H1 (cell line): ENCODE measurements around the gene ARMC3. TPM values are rescaled to one million over a fixed set of nuclear protein-coding genes. Genes with fewer than 3 reads are reported as not detected.

ENCODE experiments used
- CBX8 ChIP-seq: fragments of 300-800, 300-1000 bp; sonication (generic); IDR thresholded peaks from 2 replicates; pipeline ENCODE4 v1.7.1; 2016; ENCODE audit warnings: low read depth, low read length, borderline replicate concordance
- polyA plus RNA-seq, 7 experiments: library from polyadenylated mRNA; depleted of rRNA in 3 of 7; stranded (reverse) in 5 of 7; unstranded in 2 of 7; fragments of >200 nt in 5 of 7; fragments of 200-250 nt in 2 of 7; gene quantifications; 1 replicate in 5 of 7; 2 replicates in 1 of 7; 4 replicates in 1 of 7; pipeline versions ENCODE4 v1.2.1 to v1.2.3, GENCODE V29; 2011 to 2013; ENCODE audit warnings: missing spikeins in 2 of 7, mixed read lengths in 2 of 7
- total RNA-seq: library from RNA; stranded (reverse); fragmentation: NEBNext Ultra II Directional; extraction: Animal tissue kit (Norgen Biotek cat#: 25700); gene quantifications from 2 replicates; pipeline ENCODE4 v1.2.1, GENCODE V29; 2021
- TF ChIP-seq, protein P1 (sequence below): fragments of 300-600 bp; sonication (generic); IDR thresholded peaks from 2 replicates; pipeline ENCODE4 v1.7.1; 2012; ENCODE audit warnings: low read length, moderate library complexity, mild to moderate bottlenecking, inconsistent platforms; ENCODE audit not compliant: insufficient replicate concordance

Gene ARMC3
- total and polyA plus RNA-seq, 2 of the 8 experiments (the other 6 are each of a cell fraction or from before 2014, with no cell fraction given), result 0.15 TPM

DNA sequence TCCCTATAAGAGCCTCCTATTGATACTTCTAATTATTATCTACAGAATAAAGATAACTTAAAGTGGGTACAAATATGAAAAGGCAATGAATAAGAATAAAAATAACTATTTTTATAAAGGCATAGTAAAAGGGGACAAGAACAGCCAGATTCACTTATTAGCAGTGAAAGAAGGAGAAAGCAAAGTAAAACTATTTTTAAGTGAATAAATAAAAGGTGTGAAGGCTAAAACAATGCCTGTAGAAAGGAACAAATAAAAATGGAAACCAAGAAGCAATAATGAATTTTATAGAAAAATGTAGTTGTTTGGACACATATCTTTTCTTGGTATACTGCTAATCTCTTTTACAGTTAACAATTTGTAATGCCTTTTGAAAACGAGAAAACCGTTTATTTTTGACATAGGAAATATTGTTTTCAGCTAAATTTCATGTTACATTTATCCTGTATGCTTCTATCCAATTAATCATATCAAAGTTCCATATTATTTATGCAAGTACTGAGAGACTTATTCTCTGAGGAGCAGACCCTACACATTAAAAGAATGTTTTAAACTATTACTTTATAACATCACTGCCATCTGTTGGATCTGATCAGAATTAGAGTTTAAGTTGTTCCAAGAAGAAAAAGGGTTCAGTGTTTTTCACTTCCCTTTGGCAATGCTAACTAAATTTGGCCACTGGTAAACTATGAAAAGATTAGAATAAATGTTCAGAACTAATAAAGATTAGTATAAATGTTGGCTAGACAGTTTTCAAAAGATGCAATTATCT lies 59.1 kb downstream of the ARMC3 start (continued):
- TF ChIP-seq, protein P1, sequence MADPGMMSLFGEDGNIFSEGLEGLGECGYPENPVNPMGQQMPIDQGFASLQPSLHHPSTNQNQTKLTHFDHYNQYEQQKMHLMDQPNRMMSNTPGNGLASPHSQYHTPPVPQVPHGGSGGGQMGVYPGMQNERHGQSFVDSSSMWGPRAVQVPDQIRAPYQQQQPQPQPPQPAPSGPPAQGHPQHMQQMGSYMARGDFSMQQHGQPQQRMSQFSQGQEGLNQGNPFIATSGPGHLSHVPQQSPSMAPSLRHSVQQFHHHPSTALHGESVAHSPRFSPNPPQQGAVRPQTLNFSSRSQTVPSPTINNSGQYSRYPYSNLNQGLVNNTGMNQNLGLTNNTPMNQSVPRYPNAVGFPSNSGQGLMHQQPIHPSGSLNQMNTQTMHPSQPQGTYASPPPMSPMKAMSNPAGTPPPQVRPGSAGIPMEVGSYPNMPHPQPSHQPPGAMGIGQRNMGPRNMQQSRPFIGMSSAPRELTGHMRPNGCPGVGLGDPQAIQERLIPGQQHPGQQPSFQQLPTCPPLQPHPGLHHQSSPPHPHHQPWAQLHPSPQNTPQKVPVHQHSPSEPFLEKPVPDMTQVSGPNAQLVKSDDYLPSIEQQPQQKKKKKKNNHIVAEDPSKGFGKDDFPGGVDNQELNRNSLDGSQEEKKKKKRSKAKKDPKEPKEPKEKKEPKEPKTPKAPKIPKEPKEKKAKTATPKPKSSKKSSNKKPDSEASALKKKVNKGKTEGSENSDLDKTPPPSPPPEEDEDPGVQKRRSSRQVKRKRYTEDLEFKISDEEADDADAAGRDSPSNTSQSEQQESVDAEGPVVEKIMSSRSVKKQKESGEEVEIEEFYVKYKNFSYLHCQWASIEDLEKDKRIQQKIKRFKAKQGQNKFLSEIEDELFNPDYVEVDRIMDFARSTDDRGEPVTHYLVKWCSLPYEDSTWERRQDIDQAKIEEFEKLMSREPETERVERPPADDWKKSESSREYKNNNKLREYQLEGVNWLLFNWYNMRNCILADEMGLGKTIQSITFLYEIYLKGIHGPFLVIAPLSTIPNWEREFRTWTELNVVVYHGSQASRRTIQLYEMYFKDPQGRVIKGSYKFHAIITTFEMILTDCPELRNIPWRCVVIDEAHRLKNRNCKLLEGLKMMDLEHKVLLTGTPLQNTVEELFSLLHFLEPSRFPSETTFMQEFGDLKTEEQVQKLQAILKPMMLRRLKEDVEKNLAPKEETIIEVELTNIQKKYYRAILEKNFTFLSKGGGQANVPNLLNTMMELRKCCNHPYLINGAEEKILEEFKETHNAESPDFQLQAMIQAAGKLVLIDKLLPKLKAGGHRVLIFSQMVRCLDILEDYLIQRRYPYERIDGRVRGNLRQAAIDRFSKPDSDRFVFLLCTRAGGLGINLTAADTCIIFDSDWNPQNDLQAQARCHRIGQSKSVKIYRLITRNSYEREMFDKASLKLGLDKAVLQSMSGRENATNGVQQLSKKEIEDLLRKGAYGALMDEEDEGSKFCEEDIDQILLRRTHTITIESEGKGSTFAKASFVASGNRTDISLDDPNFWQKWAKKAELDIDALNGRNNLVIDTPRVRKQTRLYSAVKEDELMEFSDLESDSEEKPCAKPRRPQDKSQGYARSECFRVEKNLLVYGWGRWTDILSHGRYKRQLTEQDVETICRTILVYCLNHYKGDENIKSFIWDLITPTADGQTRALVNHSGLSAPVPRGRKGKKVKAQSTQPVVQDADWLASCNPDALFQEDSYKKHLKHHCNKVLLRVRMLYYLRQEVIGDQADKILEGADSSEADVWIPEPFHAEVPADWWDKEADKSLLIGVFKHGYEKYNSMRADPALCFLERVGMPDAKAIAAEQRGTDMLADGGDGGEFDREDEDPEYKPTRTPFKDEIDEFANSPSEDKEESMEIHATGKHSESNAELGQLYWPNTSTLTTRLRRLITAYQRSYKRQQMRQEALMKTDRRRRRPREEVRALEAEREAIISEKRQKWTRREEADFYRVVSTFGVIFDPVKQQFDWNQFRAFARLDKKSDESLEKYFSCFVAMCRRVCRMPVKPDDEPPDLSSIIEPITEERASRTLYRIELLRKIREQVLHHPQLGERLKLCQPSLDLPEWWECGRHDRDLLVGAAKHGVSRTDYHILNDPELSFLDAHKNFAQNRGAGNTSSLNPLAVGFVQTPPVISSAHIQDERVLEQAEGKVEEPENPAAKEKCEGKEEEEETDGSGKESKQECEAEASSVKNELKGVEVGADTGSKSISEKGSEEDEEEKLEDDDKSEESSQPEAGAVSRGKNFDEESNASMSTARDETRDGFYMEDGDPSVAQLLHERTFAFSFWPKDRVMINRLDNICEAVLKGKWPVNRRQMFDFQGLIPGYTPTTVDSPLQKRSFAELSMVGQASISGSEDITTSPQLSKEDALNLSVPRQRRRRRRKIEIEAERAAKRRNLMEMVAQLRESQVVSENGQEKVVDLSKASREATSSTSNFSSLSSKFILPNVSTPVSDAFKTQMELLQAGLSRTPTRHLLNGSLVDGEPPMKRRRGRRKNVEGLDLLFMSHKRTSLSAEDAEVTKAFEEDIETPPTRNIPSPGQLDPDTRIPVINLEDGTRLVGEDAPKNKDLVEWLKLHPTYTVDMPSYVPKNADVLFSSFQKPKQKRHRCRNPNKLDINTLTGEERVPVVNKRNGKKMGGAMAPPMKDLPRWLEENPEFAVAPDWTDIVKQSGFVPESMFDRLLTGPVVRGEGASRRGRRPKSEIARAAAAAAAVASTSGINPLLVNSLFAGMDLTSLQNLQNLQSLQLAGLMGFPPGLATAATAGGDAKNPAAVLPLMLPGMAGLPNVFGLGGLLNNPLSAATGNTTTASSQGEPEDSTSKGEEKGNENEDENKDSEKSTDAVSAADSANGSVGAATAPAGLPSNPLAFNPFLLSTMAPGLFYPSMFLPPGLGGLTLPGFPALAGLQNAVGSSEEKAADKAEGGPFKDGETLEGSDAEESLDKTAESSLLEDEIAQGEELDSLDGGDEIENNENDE, result no peak
- no peak for TF ChIP-seq CBX8
